Upper lobe of right lung (tissue), 1 donor: ENCODE results near the gene GTF3C1. TPM values are rescaled to one million over a fixed set of nuclear protein-coding genes. Genes with fewer than 3 reads are reported as not detected.
"Not testable (repeated sequence)": the region's sequence is repeated elsewhere in the genome, so short reads cannot be mapped to it uniquely, and the experiment has no call there.

Source experiments
- ATAC-seq: fragments of 200-7000 bp; cut with Tn5 transposase; one replicate; pipeline ENCODE4 v1.9.1; 2020; ENCODE audit warnings: mild to moderate bottlenecking, moderate library complexity
- DNase-seq: peaks from one replicate; pipeline ENCODE4 v3.0.0-alpha.2; 2020
- H3K27ac ChIP-seq: fragments of 200-600 bp; one replicate; pipeline ENCODE4 v1.8.0; 2022
- H3K27me3 ChIP-seq: fragments of 200-600 bp; one replicate; pipeline ENCODE4 v1.8.0; 2022; ENCODE audit warnings: mild to moderate bottlenecking
- H3K36me3 ChIP-seq: fragments of 200-600 bp; one replicate; pipeline ENCODE4 v1.8.0; 2022
- H3K4me1 ChIP-seq: fragments of 200-600 bp; one replicate; pipeline ENCODE4 v1.8.0; 2022
- H3K4me3 ChIP-seq: fragments of 200-600 bp; one replicate; pipeline ENCODE4 v1.8.0; 2022; ENCODE audit warnings: mild to moderate bottlenecking
- H3K9me3 ChIP-seq: fragments of 200-600 bp; one replicate; pipeline ENCODE4 v1.8.0; 2022
- intact Hi-C: fragments of 100-400 bp; cut with DNase I; formaldehyde crosslinking; loops from one replicate; pipeline ENCODE4 v1.11.0; 2022
- total RNA-seq: library from RNA; stranded (reverse); fragmentation: NEBNext Ultra II Directional; extraction: Animal tissue kit (Norgen Biotek cat#: 25700); gene quantifications from one replicate; pipeline ENCODE4 v1.2.1, GENCODE V29; 2021
- TF ChIP-seq, protein P1 (sequence below): fragments of 200-600 bp; IDR thresholded peaks from one replicate; pipeline ENCODE4 v1.8.0; 2022; ENCODE audit warnings: antibody characterized with exemption
- donor health status: DM: no; HTN: yes; CAD: no; lungs with severe emphysema.

Gene GTF3C1
- total RNA-seq, 1 donor from 2014 or later, result 55.0 TPM

DNA sequence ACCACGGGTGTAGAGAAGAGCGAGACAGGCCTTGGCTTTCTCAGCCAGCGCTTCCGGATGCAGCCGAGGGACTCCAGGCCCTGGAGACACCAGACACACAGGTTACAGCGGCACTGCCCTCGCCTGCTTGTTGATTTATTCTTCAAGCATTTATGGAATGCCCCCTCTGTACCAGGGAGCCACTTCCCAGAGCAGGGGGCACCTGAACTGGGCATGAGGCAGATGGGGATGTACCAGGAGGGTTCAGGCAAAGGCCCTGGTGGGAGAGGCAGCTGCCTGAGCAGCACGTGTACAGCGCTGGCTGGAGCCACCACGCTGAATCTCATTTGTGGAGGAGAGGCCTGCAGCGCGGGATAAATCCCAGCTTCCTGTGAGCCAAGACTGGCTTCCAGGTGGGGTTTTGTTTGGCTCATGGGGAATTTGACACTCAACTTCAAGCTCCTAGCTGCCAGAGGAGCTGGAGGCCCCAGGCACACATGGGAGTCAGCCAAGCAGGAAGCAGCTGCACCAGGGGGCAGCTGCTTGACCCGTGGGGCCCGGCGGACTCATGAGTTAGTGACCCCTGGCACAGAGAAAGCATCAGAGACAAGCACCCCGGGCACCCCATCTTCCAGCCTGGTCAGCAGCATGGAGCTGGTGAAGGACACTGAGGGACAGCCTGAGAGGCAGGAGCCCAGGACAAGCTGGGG, 88.1 kb downstream of the GTF3C1 start:
- Histone ChIP-seq H3K27me3 (no peaks in the 10 kb centered on the region), H3K9me3 (no peaks in the 10 kb centered on the region), H3K36me3 (peaks cover 68% of the 10 kb centered on the region), H3K4me3 (no peak overlapping the region), H3K27ac (peak overlapping the region; percentile 3), H3K4me1 (peaks cover 6% of the 10 kb centered on the region)
- ATAC-seq (no peak), DNase-seq (no peak)
- intact Hi-C loops, result no loop called here
- TF ChIP-seq, protein P1, sequence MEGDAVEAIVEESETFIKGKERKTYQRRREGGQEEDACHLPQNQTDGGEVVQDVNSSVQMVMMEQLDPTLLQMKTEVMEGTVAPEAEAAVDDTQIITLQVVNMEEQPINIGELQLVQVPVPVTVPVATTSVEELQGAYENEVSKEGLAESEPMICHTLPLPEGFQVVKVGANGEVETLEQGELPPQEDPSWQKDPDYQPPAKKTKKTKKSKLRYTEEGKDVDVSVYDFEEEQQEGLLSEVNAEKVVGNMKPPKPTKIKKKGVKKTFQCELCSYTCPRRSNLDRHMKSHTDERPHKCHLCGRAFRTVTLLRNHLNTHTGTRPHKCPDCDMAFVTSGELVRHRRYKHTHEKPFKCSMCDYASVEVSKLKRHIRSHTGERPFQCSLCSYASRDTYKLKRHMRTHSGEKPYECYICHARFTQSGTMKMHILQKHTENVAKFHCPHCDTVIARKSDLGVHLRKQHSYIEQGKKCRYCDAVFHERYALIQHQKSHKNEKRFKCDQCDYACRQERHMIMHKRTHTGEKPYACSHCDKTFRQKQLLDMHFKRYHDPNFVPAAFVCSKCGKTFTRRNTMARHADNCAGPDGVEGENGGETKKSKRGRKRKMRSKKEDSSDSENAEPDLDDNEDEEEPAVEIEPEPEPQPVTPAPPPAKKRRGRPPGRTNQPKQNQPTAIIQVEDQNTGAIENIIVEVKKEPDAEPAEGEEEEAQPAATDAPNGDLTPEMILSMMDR, result no peak

DNA sequence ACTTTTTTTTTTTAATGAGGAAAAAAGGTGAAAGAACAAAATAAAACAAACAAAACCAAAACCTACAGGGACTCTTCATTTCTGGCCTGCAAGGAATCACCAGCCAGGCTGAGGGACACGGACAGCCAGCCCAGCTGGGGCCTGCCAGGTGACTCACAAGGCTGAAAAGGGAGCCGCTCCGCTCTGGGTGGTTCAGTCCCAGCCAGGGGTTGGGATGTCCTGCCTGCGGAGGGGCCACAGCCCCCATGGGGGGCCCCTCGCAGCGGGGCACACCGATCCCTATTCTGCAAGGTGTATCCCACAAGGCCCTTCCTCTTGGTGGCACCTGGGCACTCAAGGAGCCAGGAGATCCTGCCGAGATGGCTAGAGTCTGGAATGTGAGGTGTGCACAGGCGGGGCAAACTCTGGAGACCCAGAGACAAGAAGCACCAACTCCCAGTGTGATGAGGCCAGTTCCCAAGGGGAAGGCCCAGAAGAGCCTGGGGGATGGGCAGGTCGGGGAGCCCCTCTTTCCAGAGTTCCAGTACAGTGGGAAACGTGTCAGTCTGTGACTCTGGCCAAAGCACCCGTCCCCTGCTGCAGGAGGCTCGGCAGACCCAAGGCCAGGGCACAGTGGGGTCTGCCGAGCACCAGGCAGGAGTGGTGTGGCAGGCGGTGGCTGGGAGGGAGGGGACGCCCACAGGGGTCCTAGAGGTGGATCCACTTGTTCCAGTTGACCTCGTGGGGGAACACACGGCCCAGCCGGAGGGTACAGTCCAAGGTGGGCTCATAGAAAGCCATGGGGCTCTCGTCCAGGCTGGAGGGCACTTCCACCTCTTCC, 88.8 kb downstream of the GTF3C1 start:
- H3K9me3 ChIP-seq, result no peaks in the 10 kb centered on the region
- ATAC-seq (no peak), DNase-seq (no peak)
- no peak overlapping the region for H3K4me3 ChIP-seq
- H3K27ac ChIP-seq, result peak overlapping the region; percentile 3
- no peaks in the 10 kb centered on the region for H3K27me3 ChIP-seq
- peaks cover 62% of the 10 kb centered on the region for H3K36me3 ChIP-seq
- TF ChIP-seq, protein P1, result no peak
- H3K4me1 ChIP-seq, result peaks cover 12% of the 10 kb centered on the region
- intact Hi-C loops, result no loop called here

DNA sequence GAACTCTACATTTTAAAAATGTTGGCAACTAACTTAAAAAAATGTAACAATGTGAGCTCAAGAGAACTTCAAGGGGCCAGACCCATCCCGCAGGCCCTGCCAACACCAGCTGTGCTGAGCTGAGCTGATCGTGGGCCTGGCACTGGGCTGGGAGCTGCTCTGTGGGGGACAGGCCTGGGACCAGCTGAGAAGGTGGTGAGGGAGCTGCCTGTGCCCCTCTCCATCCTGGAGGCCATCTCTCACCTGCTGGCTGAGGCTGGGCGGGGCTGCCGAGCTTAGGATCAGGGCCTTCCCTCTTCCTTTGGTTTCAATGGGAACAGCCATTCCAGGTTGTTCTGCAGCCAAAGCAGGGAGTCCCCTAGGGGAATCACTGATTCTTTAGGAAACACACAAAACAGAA, 89.5 kb downstream of the GTF3C1 start:
- DNase-seq (no peak), ATAC-seq (no peak)
- TF ChIP-seq, protein P1, result no peak
- Histone ChIP-seq H3K9me3 (no peaks in the 10 kb centered on the region), H3K4me3 (no peak overlapping the region), H3K27ac (no peak overlapping the region), H3K36me3 (peaks cover 56% of the 10 kb centered on the region), H3K27me3 (no peaks in the 10 kb centered on the region), H3K4me1 (peaks cover 12% of the 10 kb centered on the region)
- intact Hi-C loops, result no loop called here

DNA sequence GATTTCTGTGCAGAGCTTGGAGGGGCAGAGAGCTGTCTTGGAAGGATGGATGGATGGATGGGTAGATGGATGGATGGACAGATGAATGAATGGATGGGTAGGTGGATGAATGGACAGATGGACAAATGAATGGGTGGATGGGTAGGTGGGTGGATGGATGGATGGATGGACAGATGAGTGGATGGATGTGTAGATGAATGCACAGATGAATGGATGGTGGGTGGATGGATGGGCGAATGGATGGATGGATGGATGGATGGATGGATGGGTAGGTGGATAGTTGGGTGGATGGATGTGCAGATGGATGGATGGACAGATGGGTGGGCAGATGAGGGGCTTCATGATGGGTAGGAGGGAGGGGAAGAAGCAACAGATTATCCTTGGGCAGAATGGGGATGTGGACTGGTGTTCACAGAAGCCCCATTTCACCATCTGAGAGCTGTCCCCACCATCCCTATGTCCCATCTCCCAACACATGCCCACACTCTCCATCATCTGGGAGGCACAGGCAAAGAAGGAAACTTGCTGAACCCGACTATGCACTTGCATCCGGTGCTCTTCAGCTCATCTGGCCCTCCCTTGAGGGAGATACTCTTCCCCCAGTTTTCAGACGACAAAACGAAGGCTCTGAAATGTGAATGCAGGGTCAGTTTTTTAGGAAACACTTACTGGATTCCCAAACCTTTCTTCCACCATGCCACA, 90.6 kb downstream of the GTF3C1 start:
- ATAC-seq (no peak), DNase-seq (no peak)
- no peaks in the 10 kb centered on the region for H3K9me3 ChIP-seq
- H3K27ac ChIP-seq, result no peak overlapping the region
- no peaks in the 10 kb centered on the region for H3K27me3 ChIP-seq
- TF ChIP-seq, protein P1, result no peak
- peaks cover 45% of the 10 kb centered on the region for H3K36me3 ChIP-seq
- H3K4me3 ChIP-seq, result no peak overlapping the region
- intact Hi-C loops, result loop anchor here (10.0 kb wide), 3 partner anchors 84 to 304 kb away; no protein-coding TSS in a partner anchor
- H3K4me1 ChIP-seq, result peaks cover 12% of the 10 kb centered on the region

DNA sequence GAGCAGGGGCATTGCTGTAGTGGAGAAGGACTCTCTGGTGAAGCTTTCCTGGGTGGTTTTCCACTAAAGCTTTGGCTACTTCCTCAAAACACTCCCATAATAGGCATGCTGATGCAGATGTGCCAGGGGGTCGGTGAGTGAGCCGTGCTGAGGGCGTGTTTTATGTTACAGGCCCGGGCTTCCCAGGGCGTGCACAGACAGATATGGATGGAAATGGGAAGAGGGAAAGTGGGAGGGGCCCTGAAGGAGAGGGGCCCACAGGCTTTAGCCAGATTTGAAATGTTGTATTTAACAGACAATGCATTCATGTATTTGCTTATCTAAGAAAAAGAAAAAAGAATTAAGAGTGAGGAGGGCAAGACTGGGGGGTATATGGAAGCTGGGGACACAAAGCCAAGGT, 91.5 kb downstream of the GTF3C1 start:
- peaks cover 12% of the 10 kb centered on the region for H3K4me1 ChIP-seq
- intact Hi-C loops, result loop anchor here (10.0 kb wide), 3 partner anchors 83 to 303 kb away; no protein-coding TSS in a partner anchor
- H3K9me3 ChIP-seq, result no peaks in the 10 kb centered on the region
- no peak overlapping the region for H3K4me3 ChIP-seq
- TF ChIP-seq, protein P1, result no peak
- ATAC-seq (no peak), DNase-seq (no peak)
- H3K27ac ChIP-seq, result no peak overlapping the region
- peaks cover 40% of the 10 kb centered on the region for H3K36me3 ChIP-seq
- no peaks in the 10 kb centered on the region for H3K27me3 ChIP-seq

DNA sequence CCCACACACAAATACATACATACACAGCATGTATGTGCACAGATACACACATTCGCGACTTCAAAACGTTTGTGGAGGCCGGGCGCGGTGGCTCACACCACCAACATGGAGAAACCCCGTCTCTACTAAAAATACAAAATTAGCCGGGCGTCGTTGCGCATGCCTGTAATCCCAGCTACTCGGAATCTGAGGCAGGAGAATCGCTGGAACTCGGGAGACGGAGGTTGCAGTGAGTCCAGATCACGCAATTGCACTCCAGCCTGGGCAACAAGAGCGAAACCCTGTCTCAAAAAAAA, 92.2 kb downstream of the GTF3C1 start:
- H3K27ac ChIP-seq, ATAC-seq, H3K4me3 ChIP-seq, H3K9me3 ChIP-seq, DNase-seq, H3K27me3 ChIP-seq: not testable (repeated sequence)
- Histone ChIP-seq H3K4me1 (peaks cover 12% of the 10 kb centered on the region), H3K36me3 (peaks cover 33% of the 10 kb centered on the region)
- intact Hi-C loops, result loop anchor here (10.0 kb wide), 3 partner anchors 83 to 303 kb away; no protein-coding TSS in a partner anchor
